GM21390 (cell line): Measurements from ENCODE around the gene ZNF784.
A peak's percentile ranks its signal among the peaks of the same experiment; 100 is the strongest.

ENCODE experiments used
- ATAC-seq: cut with Tn5 transposase; IDR thresholded peaks from one replicate; pipeline ENCODE4 v1.9.1; 2021; ENCODE audit not compliant: unreplicated experiment

Gene ZNF784

GRCh38 chr19:55644191-55644833, 19.9 kb upstream of the ZNF784 start:
- ATAC-seq, result no peak

- no peak for ATAC-seq
Observed at GRCh38 chr19:55643887-55644176, 19.5 kb upstream of the ZNF784 start.

GRCh38 chr19:55643003-55643886, 18.9 kb upstream of the ZNF784 start, which contains the start of gene ZNF581:
Gene ZNF581 (plus strand): TSS chr19:55643649. CDS start chr19:55644572, 923 bp downstream.
- ATAC-seq, result peak; percentile 31

GRCh38 chr19:55642153-55643002, 18.0 kb upstream of the ZNF784 start:
- ATAC-seq, result no peak

- no peak for ATAC-seq
Observed at GRCh38 chr19:55641426-55642152, 17.2 kb upstream of the ZNF784 start.

- no peak for ATAC-seq
Observed at GRCh38 chr19:55640577-55641425, 16.4 kb upstream of the ZNF784 start, which contains the start of gene ZNF580. Gene ZNF580 (plus strand): TSS chr19:55641002. CDS start chr19:55642509, 1,507 bp downstream.

- no peak for ATAC-seq
Observed at GRCh38 chr19:55640043-55640576, 15.7 kb upstream of the ZNF784 start.

GRCh38 chr19:55638864-55639359, 14.5 kb upstream of the ZNF784 start:
- ATAC-seq, result no peak

GRCh38 chr19:55637534-55637933, 13.2 kb upstream of the ZNF784 start:
- ATAC-seq, result no peak

- no peak for ATAC-seq
Observed at GRCh38 chr19:55636723-55637122, 12.4 kb upstream of the ZNF784 start.

GRCh38 chr19:55635856-55636440, 11.6 kb upstream of the ZNF784 start:
- no peak for ATAC-seq

- ATAC-seq, result no peak
Observed at GRCh38 chr19:55635334-55635717, 11.0 kb upstream of the ZNF784 start.

- no peak for ATAC-seq
Observed at GRCh38 chr19:55633861-55634260, 9.5 kb upstream of the ZNF784 start.

- no peak for ATAC-seq
Observed at GRCh38 chr19:55632463-55632834, 8.1 kb upstream of the ZNF784 start.

- no peak for ATAC-seq
Observed at GRCh38 chr19:55626350-55626749, 2.0 kb upstream of the ZNF784 start.

- no peak for ATAC-seq
Observed at GRCh38 chr19:55625004-55625326, 599 bp upstream of the ZNF784 start.

GRCh38 chr19:55623561-55623960, 805 bp downstream of the ZNF784 start:
- ATAC-seq, result no peak

- ATAC-seq, result no peak
Observed at GRCh38 chr19:55623130-55623529, 1.2 kb downstream of the ZNF784 start.

- no peak for ATAC-seq
Observed at GRCh38 chr19:55622242-55622969, 2.0 kb downstream of the ZNF784 start.
